HG02588 (cell line): ENCODE data around the gene HIVEP1.

Experiments used
- ATAC-seq: cut with Tn5 transposase; IDR thresholded peaks from one replicate; pipeline ENCODE4 v1.9.1; 2021; ENCODE audit warnings: mild to moderate bottlenecking, moderate library complexity; ENCODE audit not compliant: unreplicated experiment

The HIVEP1 gene

DNA sequence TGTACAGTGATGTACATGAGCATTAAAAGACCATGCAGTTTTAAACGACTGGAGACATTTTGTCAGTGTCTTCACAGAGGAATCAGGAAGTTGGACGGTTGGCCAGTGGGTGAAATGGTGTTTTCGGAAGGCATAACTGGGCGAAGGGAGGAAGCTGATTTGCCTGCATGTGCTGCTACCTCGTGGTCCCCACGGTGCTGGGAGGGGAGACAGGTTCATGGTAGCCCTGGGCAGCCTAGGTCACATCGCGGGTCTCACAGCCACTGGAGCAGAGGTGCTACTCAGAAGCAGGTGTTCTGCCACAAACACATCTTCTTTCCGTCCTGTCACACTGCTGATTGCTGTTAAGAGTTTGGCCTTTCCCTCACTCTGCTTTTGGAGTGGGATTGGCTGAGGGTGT lies 35.2 kb downstream of the HIVEP1 start:
- no peak for ATAC-seq

DNA sequence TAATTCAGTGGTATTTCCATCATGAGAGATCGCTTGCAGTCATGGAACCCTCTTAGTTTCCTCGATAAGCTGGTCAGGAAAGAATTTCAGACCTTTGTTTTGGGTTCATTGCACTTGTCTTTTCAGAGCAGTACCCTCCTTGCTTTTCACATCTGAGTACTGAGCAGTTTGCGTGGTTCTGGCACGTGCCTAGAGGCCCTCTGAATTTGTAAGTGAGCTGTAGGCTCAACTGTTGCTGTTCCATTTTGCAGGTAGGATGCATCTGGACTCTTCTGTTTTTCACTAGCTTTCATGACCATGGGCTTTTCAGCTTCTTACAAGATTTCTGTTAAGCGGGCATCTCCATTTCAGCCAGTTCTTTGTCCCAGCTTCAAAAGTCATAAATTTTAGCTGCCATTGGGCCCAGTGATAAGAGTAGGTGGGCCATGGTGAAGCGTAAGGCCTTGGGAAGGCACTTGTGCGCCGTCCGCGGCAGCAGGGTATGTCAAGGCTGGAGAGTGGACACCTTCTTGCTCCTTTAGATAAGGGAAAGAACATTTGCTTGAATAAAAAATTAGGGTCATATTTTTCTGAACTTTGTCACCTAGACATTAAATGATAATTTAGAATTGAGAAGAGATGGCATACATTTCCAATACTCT lies 35.8 kb downstream of the HIVEP1 start:
- ATAC-seq = no peak

DNA sequence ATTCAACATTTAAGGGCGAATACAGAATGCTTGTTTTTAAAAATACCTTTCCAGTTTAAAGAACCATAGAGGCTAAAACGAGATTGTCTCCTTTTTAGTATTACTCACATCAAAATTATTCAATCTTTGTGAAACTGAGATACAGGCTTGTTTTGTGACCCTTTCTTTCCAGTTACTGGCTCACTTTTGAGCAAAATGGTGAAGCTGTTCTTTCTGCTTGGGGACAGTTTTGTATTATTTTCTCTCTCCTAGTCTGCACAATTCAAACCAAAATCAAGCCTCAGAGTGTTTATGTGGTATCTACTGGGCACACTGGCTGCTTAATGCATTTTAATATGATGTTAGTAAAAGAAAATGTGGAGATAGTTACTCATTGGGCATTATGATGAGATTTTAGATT lies 36.5 kb downstream of the HIVEP1 start:
- no peak for ATAC-seq

DNA sequence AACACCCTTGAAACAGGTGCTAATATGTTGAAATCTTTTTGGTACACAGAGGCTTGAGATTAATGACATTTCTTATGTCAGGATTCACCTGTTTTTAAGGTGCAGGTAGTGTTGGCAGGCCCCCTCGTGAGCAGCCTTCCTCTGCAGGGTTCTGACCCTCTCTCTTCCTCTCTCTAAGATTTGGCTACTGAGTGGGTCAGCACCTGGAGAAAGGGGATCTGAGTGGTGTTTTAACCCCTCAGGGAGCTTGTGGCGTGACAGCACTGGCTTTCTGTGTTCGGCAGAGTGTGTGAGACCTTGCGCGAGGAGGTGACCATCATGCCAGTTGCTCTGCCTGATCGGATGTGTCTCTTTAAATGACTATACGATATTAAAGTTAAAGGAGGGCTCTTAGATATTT lies 37.1 kb downstream of the HIVEP1 start:
- ATAC-seq = peak; percentile 38

DNA sequence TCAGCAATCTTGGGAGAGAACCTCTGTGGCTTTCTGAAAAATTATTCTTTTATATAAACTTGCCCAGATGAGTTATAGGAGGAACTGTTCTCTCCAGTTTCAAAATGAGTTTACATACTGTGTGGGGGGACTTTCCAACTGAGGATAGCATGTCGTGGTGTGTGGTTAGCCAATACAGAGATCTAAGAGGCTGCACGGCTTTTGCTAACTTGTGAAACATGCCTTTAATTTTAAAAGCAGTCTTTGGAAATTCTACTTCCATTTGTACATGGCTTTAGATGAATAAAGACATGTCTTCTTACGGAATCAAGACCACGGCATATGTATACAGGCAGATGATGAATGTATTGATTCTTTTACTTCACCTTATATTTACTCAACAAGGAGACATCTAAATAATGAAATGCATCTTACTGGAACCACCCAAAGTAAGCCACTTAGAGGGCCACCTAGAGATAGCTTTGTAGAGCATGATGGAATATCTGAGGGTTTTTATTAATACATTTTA lies 39.8 kb downstream of the HIVEP1 start:
- peak; percentile 82 for ATAC-seq

GRCh38 chr6:12058172-12058961 lies 46.3 kb downstream of the HIVEP1 start:
- no peak for ATAC-seq

DNA sequence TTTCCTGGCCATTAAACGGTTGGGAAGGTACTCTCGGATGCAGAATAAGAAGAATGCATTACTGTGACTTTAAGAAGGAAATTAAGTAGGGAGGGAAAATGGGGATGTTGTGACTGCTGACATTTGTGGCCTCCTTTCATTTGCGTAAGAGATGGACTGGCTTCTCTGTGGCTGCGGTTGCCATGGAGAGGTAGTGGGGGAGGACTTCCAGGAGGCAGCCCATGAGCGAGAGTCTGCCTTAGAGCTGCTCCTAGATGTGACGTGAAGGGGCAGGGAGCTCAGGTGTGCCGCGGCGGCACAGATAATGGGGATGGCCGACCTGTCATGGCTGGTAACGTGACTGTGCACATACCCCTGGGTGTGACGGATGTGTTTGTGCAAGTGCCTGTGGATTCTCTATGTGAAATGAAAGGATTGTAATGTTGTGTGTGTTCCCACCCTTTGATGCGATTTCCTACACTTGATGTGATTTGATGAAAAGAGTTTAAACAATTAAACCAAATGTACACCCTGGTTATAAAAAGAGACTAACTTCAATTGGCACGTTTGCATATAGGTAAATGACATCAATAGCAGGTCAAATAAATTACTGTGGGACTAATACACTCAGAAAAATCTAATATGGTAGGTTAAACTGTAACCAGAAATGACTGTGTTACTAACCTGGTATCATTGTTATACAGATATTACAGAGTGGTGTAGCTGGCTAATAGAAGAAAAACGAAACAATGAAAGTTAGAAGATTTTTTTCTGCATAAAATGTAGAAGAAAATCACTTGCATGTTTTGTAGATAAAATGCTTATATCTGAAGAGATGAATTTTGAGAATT lies 48.9 kb downstream of the HIVEP1 start:
- peak; percentile 91 for ATAC-seq

DNA sequence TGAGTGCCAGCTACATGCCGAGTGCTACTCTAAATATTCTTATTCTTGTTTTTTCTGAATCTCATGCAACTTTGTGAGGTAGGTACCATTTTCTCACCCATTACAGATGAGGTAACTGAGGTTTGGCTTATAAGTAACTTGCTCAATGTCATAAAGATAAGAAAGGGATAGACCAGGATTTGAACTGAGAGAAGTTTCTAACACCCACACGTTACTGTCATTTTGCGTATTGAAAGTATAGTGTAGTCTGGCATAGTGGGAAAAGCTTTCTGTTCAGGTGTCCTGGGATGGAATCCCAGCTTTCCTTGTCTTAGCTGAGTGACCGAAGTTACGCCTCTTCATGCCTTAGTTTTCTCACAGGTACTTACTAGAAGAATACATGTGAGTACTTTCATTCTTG lies 50.5 kb downstream of the HIVEP1 start:
- no peak for ATAC-seq

- ATAC-seq = no peak
Observed at GRCh38 chr6:12064131-12064530, 52.0 kb downstream of the HIVEP1 start.

DNA sequence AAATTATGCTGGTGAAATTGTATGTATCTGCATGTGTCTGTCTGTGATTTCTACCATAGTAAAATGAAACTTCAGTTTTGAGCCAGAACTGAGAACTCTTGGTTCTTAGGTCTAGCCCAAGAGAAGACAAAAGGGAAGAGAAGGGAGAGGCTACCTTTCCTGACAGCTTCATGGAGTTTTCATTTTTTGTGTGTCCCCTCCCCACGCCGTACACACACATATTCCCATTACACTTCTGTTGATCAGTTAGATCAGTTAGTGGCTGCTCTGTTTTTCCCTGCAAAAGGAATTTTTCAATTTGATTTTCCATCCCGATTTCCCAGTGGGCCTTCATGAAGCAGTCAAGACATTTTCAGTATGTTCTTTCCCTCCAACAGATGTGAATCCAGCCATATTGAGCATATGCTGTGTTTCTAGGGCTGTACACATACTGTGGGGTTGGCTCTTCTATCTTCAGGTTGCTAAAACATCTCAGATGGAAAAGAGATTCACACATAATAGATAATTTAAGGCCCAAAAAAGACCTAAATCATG lies 52.5 kb downstream of the HIVEP1 start:
- ATAC-seq = no peak

GRCh38 chr6:12065321-12066140 lies 53.4 kb downstream of the HIVEP1 start:
- no peak for ATAC-seq

DNA sequence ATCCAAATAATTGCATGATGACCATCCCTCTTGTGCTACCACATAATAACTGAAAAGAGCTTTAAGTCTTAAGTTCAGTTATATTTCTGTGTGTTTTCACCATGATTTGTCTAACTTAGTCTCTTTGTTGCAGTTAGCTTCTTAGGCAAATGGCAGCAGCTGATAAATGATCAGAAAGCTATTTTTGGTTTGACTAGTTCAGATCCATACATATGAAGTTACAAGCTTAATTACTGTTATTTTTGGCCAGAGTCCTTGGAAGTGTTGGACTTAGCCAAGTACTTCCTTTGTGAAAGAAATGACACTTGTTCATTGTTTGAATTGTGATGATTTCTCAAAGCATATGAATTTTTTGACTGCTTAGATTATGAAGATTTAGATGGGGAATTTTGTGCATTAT lies 54.2 kb downstream of the HIVEP1 start:
- ATAC-seq = no peak

- no peak for ATAC-seq
Observed at GRCh38 chr6:12068899-12069557, 56.9 kb downstream of the HIVEP1 start.

- no peak for ATAC-seq
Observed at GRCh38 chr6:12069891-12070529, 57.9 kb downstream of the HIVEP1 start.

DNA sequence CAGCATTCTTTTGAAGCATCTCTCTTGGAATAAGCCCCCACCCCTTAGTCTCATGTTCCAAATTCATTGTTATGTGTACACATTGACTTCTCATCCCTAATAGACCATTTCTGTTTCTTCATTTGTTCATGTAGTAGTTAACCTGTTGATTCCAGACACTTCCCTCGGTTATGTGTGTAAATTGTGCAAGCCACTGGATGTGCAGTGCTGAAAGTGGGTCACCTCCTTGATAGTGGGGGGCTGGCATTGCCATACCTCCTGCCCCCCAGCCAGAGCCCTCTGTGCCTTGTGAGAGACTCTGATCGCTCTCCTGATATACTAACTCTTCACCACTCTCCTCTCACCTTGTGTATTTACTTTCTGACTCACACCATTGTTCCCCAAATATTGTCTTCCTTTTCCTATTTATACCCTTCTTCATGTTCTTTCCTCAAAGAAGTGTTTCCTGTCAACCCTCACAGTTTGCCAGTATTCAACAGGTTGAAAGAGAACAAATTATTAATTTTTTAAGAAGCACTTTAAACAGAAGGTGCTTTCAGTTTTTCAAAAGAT lies 59.0 kb downstream of the HIVEP1 start:
- no peak for ATAC-seq

- no peak for ATAC-seq
Observed at GRCh38 chr6:12075067-12075563, 63.0 kb downstream of the HIVEP1 start.

- ATAC-seq = no peak
Observed at GRCh38 chr6:12077021-12077710, 65.1 kb downstream of the HIVEP1 start.

DNA sequence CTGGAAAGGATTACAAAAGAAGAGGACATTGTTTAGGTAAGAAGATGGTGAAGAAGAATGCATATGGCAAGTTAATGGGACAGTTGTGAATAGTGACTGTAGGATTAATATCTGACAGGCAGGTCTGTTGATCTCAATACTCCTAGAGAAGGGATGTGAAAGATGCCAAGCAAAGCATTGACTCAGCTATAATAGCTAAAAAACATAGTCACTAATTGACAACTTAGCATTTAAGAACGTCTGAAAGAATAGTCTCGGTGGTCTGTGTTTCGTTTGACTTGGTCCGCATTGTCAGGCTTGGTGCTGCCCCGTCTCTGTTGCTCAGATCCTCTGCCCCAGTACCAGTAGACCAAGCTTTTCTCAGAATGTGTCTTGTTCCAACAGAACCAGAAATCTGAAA lies 65.9 kb downstream of the HIVEP1 start:
- no peak for ATAC-seq
